OCI-LY3 (cell line): ENCODE data around the gene TTLL10.

Experiments
- H2AFZ ChIP-seq: fragments of 200-600, 300-600 bp; shearing (Covaris generic); 2 replicates; pipeline ENCODE4 v1.6.0; 2014; ENCODE audit warnings: antibody characterized with exemption, low read depth, low read length
- H3K27ac ChIP-seq: fragments of 200-600, 300-600 bp; sonication (generic); 2 replicates; pipeline ENCODE4 v1.5.1; 2014; ENCODE audit warnings: mild to moderate bottlenecking, low read length, moderate library complexity, mixed read lengths
- H3K27me3 ChIP-seq: fragments of 200-600, 300-600 bp; sonication (generic); 2 replicates; pipeline ENCODE4 v1.6.1; 2014; ENCODE audit warnings: low read depth, low read length, mixed read lengths
- H3K36me3 ChIP-seq: fragments of 200-600, 300-600 bp; sonication (generic); replicated peaks from 2 replicates; pipeline ENCODE3; 2014; ENCODE audit warnings: low read depth, low read length, mixed read lengths
- H3K4me1 ChIP-seq: fragments of 300-600, 200-600 bp; sonication (generic); 2 replicates; pipeline ENCODE4 v1.6.1; 2014; ENCODE audit warnings: low read length, mixed read lengths
- H3K4me2 ChIP-seq: fragments of 200-600, 300-600 bp; sonication (generic); 2 replicates; pipeline ENCODE4 v1.6.1; 2014; ENCODE audit warnings: low read length, mixed read lengths
- H3K4me3 ChIP-seq: fragments of 300-600, 200-600 bp; sonication (generic); 2 replicates; pipeline ENCODE4 v1.5.1; 2014; ENCODE audit warnings: antibody characterized with exemption, mild to moderate bottlenecking, low read length, moderate library complexity
- H3K79me2 ChIP-seq: fragments of 300-600, 200-600 bp; shearing (Covaris generic); 2 replicates; pipeline ENCODE4 v1.6.1; 2014; ENCODE audit warnings: mild to moderate bottlenecking, low read length, mixed read lengths
- H3K9ac ChIP-seq: fragments of 300-600, 200-600 bp; shearing (Covaris generic); 2 replicates; pipeline ENCODE4 v1.6.0; 2014; ENCODE audit warnings: mild to moderate bottlenecking, low read length, moderate library complexity
- H3K9me3 ChIP-seq: fragments of 200-600, 300-600 bp; shearing (Covaris generic); 2 replicates; pipeline ENCODE4 v1.6.1; 2014; ENCODE audit warnings: low read length, mixed read lengths; ENCODE audit not compliant: insufficient read depth
- H4K20me1 ChIP-seq: fragments of 200-600, 300-600 bp; sonication (generic); 2 replicates; pipeline ENCODE4 v1.6.1; 2016; ENCODE audit warnings: low read length, mixed read lengths; ENCODE audit not compliant: insufficient read depth
- EZH2phosphoT487 ChIP-seq: fragments of 200-600 bp; shearing (Covaris generic); IDR thresholded peaks from 2 replicates; pipeline ENCODE4 v1.6.1; 2018; ENCODE audit warnings: antibody characterized with exemption, mixed run types, low read depth
- TF ChIP-seq, protein P1 (sequence below): fragments of 200-600, 300-600 bp; sonication (generic); IDR thresholded peaks from 2 replicates; pipeline ENCODE4 v1.5.1; 2014; ENCODE audit warnings: antibody characterized with exemption, low read length, low read depth

The TTLL10 gene

DNA sequence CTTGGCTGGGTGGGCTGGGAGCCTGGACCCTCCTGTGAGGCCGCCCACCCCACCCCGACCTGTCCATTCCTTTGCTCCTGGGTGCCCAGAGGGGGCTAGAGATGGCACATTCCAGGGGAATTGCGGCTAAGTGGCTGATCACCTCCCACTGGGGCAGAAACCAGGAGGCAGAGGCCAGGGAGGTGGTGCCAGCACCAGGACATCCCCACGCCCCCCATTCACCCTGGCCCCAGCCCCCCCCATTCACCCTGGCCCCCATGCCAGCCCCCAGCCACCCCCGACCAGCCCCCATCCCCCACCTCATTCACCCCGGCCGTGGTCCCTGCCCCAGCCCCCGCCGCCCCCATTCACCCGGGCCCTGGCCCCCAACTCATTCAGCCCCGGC is 66.7 kb downstream of the TTLL10 start:
- Histone ChIP-seq H3K27me3 (0 out of 2 replicates have a peak, but pooled peaks cover 3% of the 10 kb centered on the region), H3K4me1 (no peaks in the 10 kb centered on the region), H3K4me2 (no peak overlapping the region), H3K9me3 (no peaks in the 10 kb centered on the region), H2AFZ (no peak overlapping the region), H3K27ac (no peak overlapping the region), H3K4me3 (no peak overlapping the region), H4K20me1 (no peaks in the 10 kb centered on the region), H3K36me3 (no peaks in the 10 kb centered on the region), H3K9ac (no peak overlapping the region), H3K79me2 (no peaks in the 10 kb centered on the region)
- no peak for TF ChIP-seq EZH2phosphoT487
- TF ChIP-seq, protein P1, sequence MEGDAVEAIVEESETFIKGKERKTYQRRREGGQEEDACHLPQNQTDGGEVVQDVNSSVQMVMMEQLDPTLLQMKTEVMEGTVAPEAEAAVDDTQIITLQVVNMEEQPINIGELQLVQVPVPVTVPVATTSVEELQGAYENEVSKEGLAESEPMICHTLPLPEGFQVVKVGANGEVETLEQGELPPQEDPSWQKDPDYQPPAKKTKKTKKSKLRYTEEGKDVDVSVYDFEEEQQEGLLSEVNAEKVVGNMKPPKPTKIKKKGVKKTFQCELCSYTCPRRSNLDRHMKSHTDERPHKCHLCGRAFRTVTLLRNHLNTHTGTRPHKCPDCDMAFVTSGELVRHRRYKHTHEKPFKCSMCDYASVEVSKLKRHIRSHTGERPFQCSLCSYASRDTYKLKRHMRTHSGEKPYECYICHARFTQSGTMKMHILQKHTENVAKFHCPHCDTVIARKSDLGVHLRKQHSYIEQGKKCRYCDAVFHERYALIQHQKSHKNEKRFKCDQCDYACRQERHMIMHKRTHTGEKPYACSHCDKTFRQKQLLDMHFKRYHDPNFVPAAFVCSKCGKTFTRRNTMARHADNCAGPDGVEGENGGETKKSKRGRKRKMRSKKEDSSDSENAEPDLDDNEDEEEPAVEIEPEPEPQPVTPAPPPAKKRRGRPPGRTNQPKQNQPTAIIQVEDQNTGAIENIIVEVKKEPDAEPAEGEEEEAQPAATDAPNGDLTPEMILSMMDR = no peak

DNA sequence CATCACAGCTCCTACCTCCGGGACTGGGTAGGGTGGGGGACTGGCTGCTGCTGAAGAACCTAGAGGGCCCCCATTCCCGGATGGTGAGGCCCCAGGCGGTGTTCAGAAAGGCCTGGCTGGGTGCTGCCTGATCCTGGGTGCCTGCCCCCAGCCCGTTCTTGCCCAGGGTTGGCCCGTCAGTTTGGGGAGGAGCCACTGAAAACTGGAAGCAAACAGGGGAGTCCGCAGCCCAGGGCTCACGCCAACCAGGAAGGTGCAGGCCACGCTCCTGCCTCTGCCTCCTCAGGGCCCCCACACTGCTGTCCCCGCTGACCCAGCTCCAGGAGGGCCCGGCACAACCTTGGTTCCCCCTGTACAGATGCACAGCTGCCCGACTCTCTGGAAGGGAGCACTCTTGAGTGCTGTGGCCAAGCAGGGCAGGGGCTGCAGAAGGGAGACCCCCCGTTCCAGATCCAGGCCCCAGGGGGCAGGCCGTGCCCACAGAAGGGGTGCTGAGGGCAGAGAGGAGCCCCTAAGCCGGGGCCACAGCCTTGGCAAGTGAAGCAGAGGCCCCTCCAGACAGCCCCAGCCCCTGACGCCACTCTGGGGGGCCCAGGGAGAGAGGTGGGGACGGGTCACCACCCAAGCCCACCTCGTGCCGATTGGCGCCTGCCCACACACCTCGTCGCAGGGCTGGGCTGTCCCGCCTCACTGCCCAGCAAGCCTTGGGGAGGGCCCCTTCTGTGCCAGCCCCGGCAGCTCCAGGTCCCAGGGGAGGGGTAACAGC is 67.3 kb downstream of the TTLL10 start:
- no peak for TF ChIP-seq EZH2phosphoT487
- TF ChIP-seq, protein P1 = no peak
- 0 out of 2 replicates have a peak, but pooled peaks cover 3% of the 10 kb centered on the region for H3K27me3 ChIP-seq
- no peaks in the 10 kb centered on the region for H3K79me2 ChIP-seq
- H3K4me2 ChIP-seq = no peak overlapping the region
- no peaks in the 10 kb centered on the region for H3K9me3 ChIP-seq
- no peak overlapping the region for H3K9ac ChIP-seq
- H2AFZ ChIP-seq = no peak overlapping the region
- no peak overlapping the region for H3K27ac ChIP-seq
- H4K20me1 ChIP-seq = no peaks in the 10 kb centered on the region
- H3K36me3 ChIP-seq = no peaks in the 10 kb centered on the region
- H3K4me3 ChIP-seq = no peak overlapping the region
- H3K4me1 ChIP-seq = no peaks in the 10 kb centered on the region

DNA sequence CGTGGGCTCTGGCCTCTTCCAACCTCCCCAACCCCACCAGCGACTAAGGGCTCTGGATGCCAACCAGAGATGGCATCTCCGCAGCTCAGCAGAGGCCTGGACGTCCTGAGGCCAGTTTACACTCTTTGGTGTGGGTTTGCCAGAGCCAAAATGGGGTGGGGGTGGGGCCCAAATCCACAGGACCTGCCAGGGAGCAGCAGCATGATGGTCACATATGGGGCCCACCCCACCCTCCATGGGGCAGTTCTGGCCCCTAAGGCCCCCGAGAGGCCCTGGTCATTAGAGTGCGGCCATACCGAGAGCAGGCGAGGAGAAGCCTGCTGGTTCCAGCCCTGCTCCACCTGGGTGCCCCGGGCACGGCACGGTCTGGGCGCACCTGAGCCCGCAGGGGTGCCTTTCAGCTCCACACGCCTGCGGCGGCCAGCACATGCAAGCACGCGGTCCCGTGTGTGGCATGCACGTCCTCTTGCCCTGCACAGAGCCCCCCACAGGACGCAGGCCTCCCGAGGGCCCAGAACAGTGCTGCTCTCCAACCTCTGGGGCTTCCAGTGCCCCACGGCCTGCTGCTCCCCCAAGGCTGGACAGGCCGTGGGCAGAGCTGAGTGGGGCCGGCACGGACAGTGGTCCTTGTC is 68.0 kb downstream of the TTLL10 start:
- no peak for TF ChIP-seq EZH2phosphoT487
- TF ChIP-seq, protein P1 = no peak
- no peaks in the 10 kb centered on the region for H3K79me2 ChIP-seq
- no peaks in the 10 kb centered on the region for H4K20me1 ChIP-seq
- H3K9ac ChIP-seq = no peak overlapping the region
- no peaks in the 10 kb centered on the region for H3K9me3 ChIP-seq
- no peak overlapping the region for H3K4me2 ChIP-seq
- H3K4me3 ChIP-seq = no peak overlapping the region
- H3K36me3 ChIP-seq = no peaks in the 10 kb centered on the region
- no peak overlapping the region for H2AFZ ChIP-seq
- H3K4me1 ChIP-seq = no peaks in the 10 kb centered on the region
- H3K27ac ChIP-seq = no peak overlapping the region
- 0 out of 2 replicates have a peak, but pooled peaks cover 3% of the 10 kb centered on the region for H3K27me3 ChIP-seq

DNA sequence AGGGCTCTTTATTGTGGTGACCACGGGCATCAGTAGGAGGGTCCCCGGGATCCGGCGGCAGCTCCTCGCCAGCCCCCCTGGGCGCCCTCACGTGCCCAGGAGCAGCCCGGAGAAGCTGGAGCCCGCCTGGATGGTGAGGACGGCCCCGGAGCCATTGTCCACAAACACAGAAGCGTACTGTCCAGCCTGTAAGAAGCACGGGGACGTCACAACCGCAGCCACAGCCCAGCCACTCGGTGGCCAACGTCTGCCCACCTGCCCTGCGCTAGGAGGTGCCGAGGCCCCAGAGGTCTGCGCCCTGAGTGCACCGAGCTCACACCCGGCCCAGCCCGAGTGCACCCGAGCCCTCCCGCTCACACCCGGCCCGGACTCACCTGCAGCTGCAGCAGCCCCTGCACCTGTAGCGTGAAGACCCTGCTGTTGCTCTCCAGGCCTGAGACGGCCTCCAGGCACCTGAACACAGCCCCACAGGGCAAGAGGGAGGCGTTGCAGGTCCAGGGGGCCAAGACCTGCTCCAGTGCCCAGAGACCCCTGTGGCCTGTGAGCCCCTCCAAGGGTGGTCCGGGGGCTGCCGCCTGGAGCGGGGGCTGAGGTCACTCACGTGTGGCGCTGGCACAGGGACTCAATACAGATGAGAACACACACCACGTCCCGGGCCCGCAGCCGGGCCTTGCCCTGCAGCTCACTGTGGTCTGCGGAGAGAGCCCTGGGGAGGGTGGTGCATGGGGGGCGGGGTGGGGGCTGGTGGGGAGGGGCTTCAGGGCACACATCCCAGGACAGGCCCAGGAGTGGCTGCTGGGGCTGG is 69.0 kb downstream of the TTLL10 start:
- H3K79me2 ChIP-seq = no peaks in the 10 kb centered on the region
- H2AFZ ChIP-seq = no peak overlapping the region
- 0 out of 2 replicates have a peak, but pooled peaks cover 3% of the 10 kb centered on the region for H3K27me3 ChIP-seq
- no peak overlapping the region for H3K9ac ChIP-seq
- H3K4me3 ChIP-seq = no peak overlapping the region
- H3K9me3 ChIP-seq = no peaks in the 10 kb centered on the region
- H3K4me2 ChIP-seq = no peak overlapping the region
- H3K4me1 ChIP-seq = no peaks in the 10 kb centered on the region
- H4K20me1 ChIP-seq = no peaks in the 10 kb centered on the region
- TF ChIP-seq EZH2phosphoT487 = no peak
- TF ChIP-seq, protein P1 = no peak
- H3K27ac ChIP-seq = no peak overlapping the region
- H3K36me3 ChIP-seq = no peaks in the 10 kb centered on the region
